Neural progenitor cell (in vitro differentiated cells): ENCODE data around the gene ANKS1B. TPM values are rescaled to one million over a fixed set of nuclear protein-coding genes. Genes with fewer than 3 reads are reported as not detected.

Source experiments
- DNase-seq: peaks from one replicate; pipeline ENCODE4 v3.0.0-alpha.2; 2016; ENCODE audit warnings: low spot score
- H2AFZ ChIP-seq: fragments of 200-600 bp; sonication (generic); replicated peaks from 2 replicates; pipeline ENCODE4 v1.6.1; 2016; ENCODE audit warnings: antibody characterized with exemption
- H3F3A ChIP-seq: fragments of 200-600 bp; sonication (generic); 2 replicates; pipeline ENCODE4 v1.6.1; 2016; ENCODE audit warnings: antibody characterized with exemption, low read depth
- H3K27ac ChIP-seq: fragments of 200-600 bp; sonication (generic); 2 replicates; pipeline ENCODE4 v1.5.1; 2016; ENCODE audit warnings: mild to moderate bottlenecking
- H3K27me3 ChIP-seq: fragments of 200-600 bp; sonication (generic); 2 replicates; pipeline ENCODE4 v1.6.1; 2016; ENCODE audit warnings: mild to moderate bottlenecking, moderate library complexity
- H3K36me3 ChIP-seq: fragments of 200-600 bp; sonication (generic); 2 replicates; pipeline ENCODE4 v1.5.1; 2016
- H3K4me1 ChIP-seq: fragments of 200-600 bp; sonication (generic); 2 replicates; pipeline ENCODE4 v1.6.1; 2016; ENCODE audit warnings: mixed run types
- H3K4me2 ChIP-seq: fragments of 200-600 bp; sonication (generic); 2 replicates; pipeline ENCODE4 v1.6.1; 2016
- H3K4me3 ChIP-seq: fragments of 200-600 bp; sonication (generic); 2 replicates; pipeline ENCODE4 v1.5.1; 2016
- H3K79me2 ChIP-seq: fragments of 200-600 bp; sonication (generic); 2 replicates; pipeline ENCODE4 v1.6.1; 2016; ENCODE audit warnings: low read depth
- H3K9ac ChIP-seq: fragments of 200-600 bp; sonication (generic); 2 replicates; pipeline ENCODE4 v1.6.1; 2016
- H3K9me3 ChIP-seq: fragments of 200-600 bp; sonication (generic); 2 replicates; pipeline ENCODE4 v1.5.1; 2016; ENCODE audit warnings: low read depth
- H4K20me1 ChIP-seq: fragments of 200-600 bp; sonication (generic); 2 replicates; pipeline ENCODE4 v1.6.1; 2016; ENCODE audit warnings: low read depth
- H3K27ac Mint-ChIP-seq: 3 replicates; pipeline ENCODE4 v1.8.0; 2021; ENCODE audit warnings: mixed read lengths
- H3K27me3 Mint-ChIP-seq: 2 replicates; pipeline ENCODE4 v1.8.0; 2022; ENCODE audit warnings: low read depth, mild to moderate bottlenecking, inconsistent platforms, moderate library complexity, mixed read lengths; ENCODE audit not compliant: insufficient read depth
- H3K36me3 Mint-ChIP-seq: 3 replicates; pipeline ENCODE4 v1.8.0; 2021; ENCODE audit warnings: mixed read lengths
- H3K4me1 Mint-ChIP-seq: 3 replicates; pipeline ENCODE4 v1.8.0; 2021; ENCODE audit warnings: mixed read lengths
- H3K4me3 Mint-ChIP-seq: 3 replicates; pipeline ENCODE4 v1.8.0; 2021; ENCODE audit warnings: mild to moderate bottlenecking, moderate library complexity, mixed read lengths
- H3K9me3 Mint-ChIP-seq: 3 replicates; pipeline ENCODE4 v1.8.0; 2020; ENCODE audit warnings: mixed read lengths
- CTCF ChIP-seq: fragments of 200-600 bp; sonication (generic); IDR thresholded peaks from 2 replicates; pipeline ENCODE4 v1.5.1; 2017; ENCODE audit warnings: antibody characterized with exemption, mild to moderate bottlenecking
- EZH2 ChIP-seq: fragments of 200-600 bp; sonication (generic); IDR thresholded peaks from 2 replicates; pipeline ENCODE4 v1.6.1; 2017; ENCODE audit warnings: antibody characterized with exemption, mild to moderate bottlenecking, moderate library complexity
- EZH2phosphoT487 ChIP-seq: fragments of 200-600 bp; sonication (generic); IDR thresholded peaks from 2 replicates; pipeline ENCODE4 v1.6.1; 2017; ENCODE audit warnings: antibody characterized with exemption
- total RNA-seq: library from RNA; depleted of rRNA; stranded (reverse); fragments of >200 nt; gene quantifications from 2 replicates; pipeline ENCODE4 v1.2.3, GENCODE V29; 2015; ENCODE audit warnings: low replicate concordance

The ANKS1B gene
- total RNA-seq, 1 donor from 2014 or later = 7.9 TPM

GRCh38 chr12:99745895-99746294 lies 238.8 kb downstream of the ANKS1B start:
- Mint-ChIP-seq H3K9me3 (no peaks in the 10 kb centered on the region), H3K27me3 (no peaks in the 10 kb centered on the region), H3K4me1 (no peaks in the 10 kb centered on the region), H3K4me3 (no peak overlapping the region), H3K36me3 (no peaks in the 10 kb centered on the region), H3K27ac (no peak overlapping the region)
- Histone ChIP-seq H3K9me3 (no peaks in the 10 kb centered on the region), H3K36me3 (no peaks in the 10 kb centered on the region), H3F3A (no peaks in the 10 kb centered on the region), H3K9ac (no peak overlapping the region), H2AFZ (no peak overlapping the region), H3K4me2 (no peak overlapping the region), H3K4me1 (no peaks in the 10 kb centered on the region), H4K20me1 (no peaks in the 10 kb centered on the region), H3K4me3 (no peak overlapping the region), H3K79me2 (no peaks in the 10 kb centered on the region), H3K27me3 (no peaks in the 10 kb centered on the region), H3K27ac (no peak overlapping the region)
- DNase-seq = no peak
- TF ChIP-seq EZH2phosphoT487 = no peak
- TF ChIP-seq CTCF = no peak
- TF ChIP-seq EZH2 = no peak

- no peak for TF ChIP-seq EZH2phosphoT487
- no peak for TF ChIP-seq EZH2
- no peak for TF ChIP-seq CTCF
- H3K4me1 Mint-ChIP-seq = no peaks in the 10 kb centered on the region
- no peak for DNase-seq
- Histone ChIP-seq H3K4me3 (no peak overlapping the region), H4K20me1 (no peaks in the 10 kb centered on the region), H3K9me3 (no peaks in the 10 kb centered on the region), H3K36me3 (no peaks in the 10 kb centered on the region), H3K27ac (no peak overlapping the region), H3F3A (no peaks in the 10 kb centered on the region), H3K27me3 (no peaks in the 10 kb centered on the region), H3K9ac (no peak overlapping the region), H3K4me2 (no peak overlapping the region), H3K4me1 (no peaks in the 10 kb centered on the region), H3K79me2 (no peaks in the 10 kb centered on the region), H2AFZ (no peak overlapping the region)
- H3K27ac Mint-ChIP-seq = no peak overlapping the region
- no peak overlapping the region for H3K4me3 Mint-ChIP-seq
- H3K9me3 Mint-ChIP-seq = no peaks in the 10 kb centered on the region
- H3K27me3 Mint-ChIP-seq = no peaks in the 10 kb centered on the region
- H3K36me3 Mint-ChIP-seq = no peaks in the 10 kb centered on the region
Measured at GRCh38 chr12:99745121-99745520, 239.6 kb downstream of the ANKS1B start.

GRCh38 chr12:99736760-99737269 lies 247.9 kb downstream of the ANKS1B start:
- Mint-ChIP-seq H3K9me3 (no peaks in the 10 kb centered on the region), H3K27ac (no peak overlapping the region), H3K36me3 (no peaks in the 10 kb centered on the region), H3K4me3 (no peak overlapping the region), H3K27me3 (no peaks in the 10 kb centered on the region), H3K4me1 (no peaks in the 10 kb centered on the region)
- Histone ChIP-seq H3K9ac (no peak overlapping the region), H3K4me3 (no peak overlapping the region), H3K4me1 (no peaks in the 10 kb centered on the region), H3K4me2 (no peak overlapping the region), H2AFZ (no peak overlapping the region), H4K20me1 (no peaks in the 10 kb centered on the region), H3K27me3 (no peaks in the 10 kb centered on the region), H3K79me2 (no peaks in the 10 kb centered on the region), H3K27ac (no peak overlapping the region), H3K36me3 (no peaks in the 10 kb centered on the region), H3F3A (no peaks in the 10 kb centered on the region), H3K9me3 (no peaks in the 10 kb centered on the region)
- DNase-seq = no peak
- TF ChIP-seq EZH2phosphoT487 = no peak
- TF ChIP-seq EZH2 = no peak
- no peak for TF ChIP-seq CTCF
